Liver (tissue), 9 donors: Measurements from ENCODE around the gene PLN. TPM values are rescaled to one million over a fixed set of nuclear protein-coding genes. Genes with fewer than 3 reads are reported as not detected.

Experiments used
- DNase-seq: peaks from one replicate; pipeline ENCODE4 v3.0.0-alpha.2; 2017; ENCODE audit warnings: low spot score
- H3K27ac ChIP-seq, 2 donors: one replicate each; pipeline ENCODE4 v1.7.0; 2013; ENCODE audit warnings: inconsistent platforms in 2 of 2, low read length in 2 of 2, control low read depth in 1 of 2, low read depth in 1 of 2, mild to moderate bottlenecking in 1 of 2
- H3K27me3 ChIP-seq, 4 donors: one replicate each; pipeline versions ENCODE4 v1.6.1 to v1.7.0; 2013; ENCODE audit warnings: low read length in 3 of 4, inconsistent platforms in 1 of 4, mild to moderate bottlenecking in 1 of 4, moderate library complexity in 1 of 4; ENCODE audit not compliant: control insufficient read depth in 4 of 4, insufficient read depth in 4 of 4
- H3K36me3 ChIP-seq, 4 donors: one replicate each; pipeline versions ENCODE4 v1.6.1 to v1.7.0; 2013; ENCODE audit warnings: low read length in 3 of 4, mild to moderate bottlenecking in 3 of 4, low read depth in 1 of 4, moderate library complexity in 1 of 4; ENCODE audit not compliant: control insufficient read depth in 4 of 4, insufficient read depth in 3 of 4
- H3K4me1 ChIP-seq, 4 donors: one replicate each; pipeline versions ENCODE4 v1.6.1 to v1.7.0; 2013; ENCODE audit warnings: low read length in 3 of 4, mild to moderate bottlenecking in 3 of 4, moderate library complexity in 1 of 4; ENCODE audit not compliant: control insufficient read depth in 4 of 4, insufficient read depth in 4 of 4
- H3K4me3 ChIP-seq, 3 donors: one replicate each; pipeline versions ENCODE4 v1.6.1 to v1.7.0; 2013; ENCODE audit warnings: low read length in 3 of 3, control low read depth in 1 of 3, low read depth in 1 of 3, mild to moderate bottlenecking in 1 of 3
- H3K9ac ChIP-seq, 2 donors: one replicate each; pipeline ENCODE4 v1.7.0; 2013; ENCODE audit warnings: low read length in 2 of 2, mild to moderate bottlenecking in 2 of 2, moderate library complexity in 2 of 2, control low read depth in 1 of 2, low read depth in 1 of 2
- H3K9me3 ChIP-seq, 4 donors: one replicate each; pipeline versions ENCODE4 v1.6.1 to v1.7.0; 2013; ENCODE audit warnings: low read length in 3 of 4; ENCODE audit not compliant: control insufficient read depth in 4 of 4
- EGR1 ChIP-seq, 2 donors: IDR thresholded peaks; 2 replicates each; pipeline ENCODE4 v1.6.1; 2016 to 2018; ENCODE audit warnings: antibody characterized with exemption in 2 of 2, low read depth in 2 of 2
- FOXA1 ChIP-seq: IDR thresholded peaks from 2 replicates; pipeline ENCODE4 v1.6.1; 2016; ENCODE audit warnings: antibody characterized with exemption
- FOXA2 ChIP-seq: IDR thresholded peaks from 2 replicates; pipeline ENCODE4 v1.6.1; 2016; ENCODE audit warnings: antibody characterized with exemption
- HNF4A ChIP-seq, 2 donors: conservative IDR thresholded peaks; 2 replicates each; pipeline ENCODE4 v1.6.1; 2016; ENCODE audit warnings: antibody characterized with exemption in 2 of 2, mild to moderate bottlenecking in 2 of 2
- HNF4G ChIP-seq: IDR thresholded peaks from 2 replicates; pipeline ENCODE4 v1.6.1; 2016; ENCODE audit warnings: antibody characterized with exemption
- JUND ChIP-seq, 2 donors: IDR thresholded peaks; 2 replicates each; pipeline ENCODE4 v1.6.1; 2016; ENCODE audit warnings: antibody characterized with exemption in 2 of 2
- NR2F2 ChIP-seq: IDR thresholded peaks from 2 replicates; pipeline ENCODE4 v1.6.1; 2016; ENCODE audit warnings: antibody characterized with exemption
- RAD21 ChIP-seq, 2 donors: IDR thresholded peaks; 2 replicates each; pipeline ENCODE4 v1.6.1; 2016; ENCODE audit warnings: antibody characterized with exemption in 2 of 2, mild to moderate bottlenecking in 2 of 2
- RXRA ChIP-seq, 2 donors: IDR thresholded peaks; 2 replicates each; pipeline ENCODE4 v1.6.1; 2017 to 2018; ENCODE audit warnings: antibody characterized with exemption in 2 of 2, mild to moderate bottlenecking in 1 of 2
- SP1 ChIP-seq: IDR thresholded peaks from 2 replicates; pipeline ENCODE4 v1.6.1; 2018; ENCODE audit warnings: antibody characterized with exemption, mild to moderate bottlenecking
- TAF1 ChIP-seq: conservative IDR thresholded peaks from 2 replicates; pipeline ENCODE4 v1.6.1; 2016; ENCODE audit warnings: antibody characterized with exemption, mild to moderate bottlenecking
- YY1 ChIP-seq: IDR thresholded peaks from 2 replicates; pipeline ENCODE4 v1.6.1; 2016; ENCODE audit warnings: antibody characterized with exemption, mild to moderate bottlenecking
- WGBS: extraction: QIAGEN DNeasy Blood & Tissue Kit; methylation state at CpG from one replicate; pipeline ENCODE4 v1.1.7; 2013; 5-methylcytosine and 5-hydroxymethylcytosine counted together
- polyA plus RNA-seq, 2 donors: library from polyadenylated mRNA; stranded (reverse) in 1 of 2; unstranded in 1 of 2; fragments of 200-250 nt in 1 of 2; fragments of >200 nt in 1 of 2; fragmentation: Nextera tagmentation in 1 of 2; extraction: Ambion mirVana in 1 of 2; gene quantifications; one replicate each; pipeline versions ENCODE4 v1.2.1 to v1.2.3, GENCODE V29; 2013 to 2015
- total RNA-seq, 2 donors: library from RNA; depleted of rRNA; stranded (reverse); fragments of >200 nt; gene quantifications; one replicate each; pipeline ENCODE4 v1.2.3, GENCODE V29; 2014
- TF ChIP-seq, protein P1 (sequence below): IDR thresholded peaks from 2 replicates; pipeline ENCODE4 v1.6.1; 2016; ENCODE audit warnings: antibody characterized with exemption
- TF ChIP-seq, protein P2 (sequence below): IDR thresholded peaks from 2 replicates; pipeline ENCODE4 v1.6.1; 2016; ENCODE audit warnings: antibody characterized with exemption
- donor health status: healthy.
- donor health status: healthy.
- donor health status: healthy.
- donor health status: healthy.
- donor health status: healthy.

Gene PLN
- total and polyA plus RNA-seq, 4 donors = 0.14 to 1.3 (median 0.44) TPM

DNA sequence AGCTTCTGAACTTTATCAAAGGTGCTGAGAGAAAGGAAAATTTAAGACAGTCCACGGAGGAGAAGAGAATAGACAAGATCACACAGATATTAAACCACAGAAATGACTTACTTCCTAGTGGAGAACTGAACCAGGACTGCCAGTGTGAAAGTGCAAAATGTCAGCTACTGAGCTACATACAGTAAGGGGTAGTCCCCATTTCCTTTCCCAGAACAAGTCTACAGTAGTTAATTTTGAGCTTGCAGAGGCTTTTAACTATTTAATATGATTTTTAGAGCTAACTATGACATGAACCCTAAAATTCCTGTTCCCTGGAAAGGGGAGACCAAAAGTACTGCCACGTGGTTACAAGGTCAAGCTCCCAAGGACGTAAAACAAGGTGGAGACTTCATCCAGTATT, 58.2 kb downstream of the PLN start:
- Histone ChIP-seq H3K9ac (no peak overlapping the region), H3K4me3 (no peak overlapping the region), H3K27ac (no peak overlapping the region), H3K36me3 (no peaks in the 10 kb centered on the region), H3K4me1 (no peaks in the 10 kb centered on the region), H3K9me3 (no peaks in the 10 kb centered on the region), H3K27me3 (no peaks in the 10 kb centered on the region)
- TF ChIP-seq EGR1 (IDR thresholded peaks at IDR 0.05; ENCODE audit: low read depth in 2 of 2) (no peak), HNF4G (no peak), YY1 (no peak), FOXA1 (no peak), JUND (IDR thresholded peaks at IDR 0.05) (no peak), FOXA2 (no peak), HNF4A (conservative IDR thresholded peaks at IDR 0.05) (no peak), NR2F2 (no peak)
- TF ChIP-seq, protein P1, sequence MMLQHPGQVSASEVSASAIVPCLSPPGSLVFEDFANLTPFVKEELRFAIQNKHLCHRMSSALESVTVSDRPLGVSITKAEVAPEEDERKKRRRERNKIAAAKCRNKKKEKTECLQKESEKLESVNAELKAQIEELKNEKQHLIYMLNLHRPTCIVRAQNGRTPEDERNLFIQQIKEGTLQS = no peak
- no peak for DNase-seq
- 60% methylated on average over 3 of the region's 3 CpGs for WGBS

DNA sequence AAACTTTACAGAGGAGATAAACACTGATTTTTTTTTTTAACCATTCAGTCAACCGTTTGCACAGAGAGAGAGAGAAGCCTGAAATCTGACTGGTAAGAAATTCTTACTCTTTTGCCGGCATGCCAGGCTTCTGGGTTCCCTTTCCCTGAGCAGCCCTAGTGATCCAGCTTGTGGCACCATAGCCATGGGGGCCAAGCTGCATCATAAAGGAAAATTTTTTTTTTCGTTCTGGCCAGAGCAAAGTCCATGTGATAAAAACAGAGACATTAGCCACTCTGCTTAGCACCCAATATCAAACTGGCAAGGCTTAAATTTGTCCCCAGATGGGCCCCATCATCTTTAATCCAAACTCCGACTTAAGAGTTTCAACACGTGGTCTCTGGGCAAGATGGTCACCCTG, 58.8 kb downstream of the PLN start:
- Histone ChIP-seq H3K9me3 (no peaks in the 10 kb centered on the region), H3K9ac (no peak overlapping the region), H3K4me1 (no peaks in the 10 kb centered on the region), H3K27ac (no peak overlapping the region), H3K27me3 (no peaks in the 10 kb centered on the region), H3K36me3 (no peaks in the 10 kb centered on the region), H3K4me3 (no peak overlapping the region)
- TF ChIP-seq SP1 (no peak), NR2F2 (no peak), RAD21 (IDR thresholded peaks at IDR 0.05) (no peak), FOXA2 (no peak), YY1 (no peak), HNF4A (conservative IDR thresholded peaks at IDR 0.05) (no peak), TAF1 (no peak), RXRA (IDR thresholded peaks at IDR 0.05) (no peak), EGR1 (IDR thresholded peaks at IDR 0.05; ENCODE audit: low read depth in 2 of 2) (no peak)
- TF ChIP-seq, protein P2, sequence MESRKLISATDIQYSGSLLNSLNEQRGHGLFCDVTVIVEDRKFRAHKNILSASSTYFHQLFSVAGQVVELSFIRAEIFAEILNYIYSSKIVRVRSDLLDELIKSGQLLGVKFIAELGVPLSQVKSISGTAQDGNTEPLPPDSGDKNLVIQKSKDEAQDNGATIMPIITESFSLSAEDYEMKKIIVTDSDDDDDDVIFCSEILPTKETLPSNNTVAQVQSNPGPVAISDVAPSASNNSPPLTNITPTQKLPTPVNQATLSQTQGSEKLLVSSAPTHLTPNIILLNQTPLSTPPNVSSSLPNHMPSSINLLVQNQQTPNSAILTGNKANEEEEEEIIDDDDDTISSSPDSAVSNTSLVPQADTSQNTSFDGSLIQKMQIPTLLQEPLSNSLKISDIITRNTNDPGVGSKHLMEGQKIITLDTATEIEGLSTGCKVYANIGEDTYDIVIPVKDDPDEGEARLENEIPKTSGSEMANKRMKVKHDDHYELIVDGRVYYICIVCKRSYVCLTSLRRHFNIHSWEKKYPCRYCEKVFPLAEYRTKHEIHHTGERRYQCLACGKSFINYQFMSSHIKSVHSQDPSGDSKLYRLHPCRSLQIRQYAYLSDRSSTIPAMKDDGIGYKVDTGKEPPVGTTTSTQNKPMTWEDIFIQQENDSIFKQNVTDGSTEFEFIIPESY = no peak
- no peak for DNase-seq
- 74% methylated on average over 5 of the region's 5 CpGs for WGBS

Other genes with a start within 250 kb of the PLN start
- 1 to 10 TPM; 2.9 to 6.4 TPM for gene CEP85L, start 103.3 kb downstream of the PLN start, total RNA-seq
- gene CEP85L, start 103.3 kb downstream of the PLN start, polyA plus RNA-seq = 1 to 10 TPM in 1 of 2 donors, under 1 TPM in 1; 0.40 to 1.8 TPM